ENCODE results near the gene AMBRA1.

The AMBRA1 gene

GRCh38 chr11:46451759-46452158 lies 142.1 kb downstream of the AMBRA1 start:
- H3K27me3 ChIP-seq, result no peaks in the 10 kb centered on the region
- H3K4me3 ChIP-seq, result no peak overlapping the region
- H3K4me1 ChIP-seq, result no peaks in the 10 kb centered on the region
- H3K9me3 ChIP-seq, result no peaks in the 10 kb centered on the region
- H3K36me3 ChIP-seq, result peaks cover 23% of the 10 kb centered on the region; the same call in 1 of the 2 replicates
- no peak overlapping the region for H3K4me2 ChIP-seq
- H3K9ac ChIP-seq, result no peak overlapping the region
- peaks cover 71% of the 10 kb centered on the region for H4K20me1 ChIP-seq
- H3K27ac ChIP-seq, result no peak overlapping the region
- TF ChIP-seq Cebpa-rat (IDR thresholded peaks at IDR 0.05), result no peak

GRCh38 chr11:46450846-46451477 lies 142.9 kb downstream of the AMBRA1 start:
- Histone ChIP-seq H3K9ac (no peak overlapping the region), H3K36me3 (peaks cover 23% of the 10 kb centered on the region; the same call in 1 of the 2 replicates), H3K27ac (no peak overlapping the region), H3K9me3 (no peaks in the 10 kb centered on the region), H3K4me1 (no peaks in the 10 kb centered on the region), H3K4me2 (no peak overlapping the region), H3K27me3 (no peaks in the 10 kb centered on the region), H3K4me3 (no peak overlapping the region), H4K20me1 (peaks cover 72% of the 10 kb centered on the region)
- TF ChIP-seq Cebpa-rat (IDR thresholded peaks at IDR 0.05), result no peak

GRCh38 chr11:46447544-46447943 lies 146.3 kb downstream of the AMBRA1 start:
- no peaks in the 10 kb centered on the region for H3K4me1 ChIP-seq
- no peaks in the 10 kb centered on the region for H3K27me3 ChIP-seq
- no peak overlapping the region for H3K4me2 ChIP-seq
- no peak overlapping the region for H3K27ac ChIP-seq
- H3K9ac ChIP-seq, result no peak overlapping the region
- no peak overlapping the region for H3K4me3 ChIP-seq
- H3K9me3 ChIP-seq, result no peaks in the 10 kb centered on the region
- TF ChIP-seq Cebpa-rat (IDR thresholded peaks at IDR 0.05), result no peak
- H3K36me3 ChIP-seq, result peaks cover 25% of the 10 kb centered on the region
- H4K20me1 ChIP-seq, result peaks cover 56% of the 10 kb centered on the region

- H3K4me3 ChIP-seq, result no peak overlapping the region
- no peaks in the 10 kb centered on the region for H3K4me1 ChIP-seq
- H3K9me3 ChIP-seq, result no peaks in the 10 kb centered on the region
- H3K27ac ChIP-seq, result no peak overlapping the region
- H4K20me1 ChIP-seq, result peaks cover 47% of the 10 kb centered on the region
- H3K27me3 ChIP-seq, result no peaks in the 10 kb centered on the region
- peaks cover 37% of the 10 kb centered on the region for H3K36me3 ChIP-seq
- no peak overlapping the region for H3K9ac ChIP-seq
- TF ChIP-seq Cebpa-rat (IDR thresholded peaks at IDR 0.05), result no peak
- no peak overlapping the region for H3K4me2 ChIP-seq
Measured at GRCh38 chr11:46445920-46446771, 147.7 kb downstream of the AMBRA1 start.

- Histone ChIP-seq H3K36me3 (peaks cover 31% of the 10 kb centered on the region), H4K20me1 (peaks cover 40% of the 10 kb centered on the region), H3K4me3 (no peak overlapping the region), H3K9me3 (no peaks in the 10 kb centered on the region), H3K4me2 (no peak overlapping the region), H3K27me3 (no peaks in the 10 kb centered on the region), H3K27ac (no peak overlapping the region), H3K4me1 (no peaks in the 10 kb centered on the region), H3K9ac (no peak overlapping the region)
- no peak for TF ChIP-seq Cebpa-rat (IDR thresholded peaks at IDR 0.05)
Measured at GRCh38 chr11:46445192-46445919, 148.5 kb downstream of the AMBRA1 start.

- no peak for TF ChIP-seq Cebpa-rat (IDR thresholded peaks at IDR 0.05)
- H3K36me3 ChIP-seq, result peaks cover 34% of the 10 kb centered on the region
- no peak overlapping the region for H3K27ac ChIP-seq
- H3K27me3 ChIP-seq, result no peaks in the 10 kb centered on the region
- no peaks in the 10 kb centered on the region for H3K4me1 ChIP-seq
- no peak overlapping the region for H3K9ac ChIP-seq
- no peak overlapping the region for H3K4me2 ChIP-seq
- peaks cover 37% of the 10 kb centered on the region for H4K20me1 ChIP-seq
- no peaks in the 10 kb centered on the region for H3K9me3 ChIP-seq
- H3K4me3 ChIP-seq, result no peak overlapping the region
Measured at GRCh38 chr11:46444305-46444704, 149.5 kb downstream of the AMBRA1 start.

GRCh38 chr11:46438211-46438610 lies 155.6 kb downstream of the AMBRA1 start:
- H3K9ac ChIP-seq, result no peak overlapping the region
- no peak overlapping the region for H3K4me3 ChIP-seq
- H3K4me1 ChIP-seq, result no peaks in the 10 kb centered on the region
- no peak overlapping the region for H3K4me2 ChIP-seq
- H4K20me1 ChIP-seq, result peaks cover 10% of the 10 kb centered on the region; the same call in 1 of the 2 replicates
- H3K9me3 ChIP-seq, result no peaks in the 10 kb centered on the region
- no peak for TF ChIP-seq Cebpa-rat (IDR thresholded peaks at IDR 0.05)
- H3K27me3 ChIP-seq, result no peaks in the 10 kb centered on the region
- no peak overlapping the region for H3K27ac ChIP-seq
- H3K36me3 ChIP-seq, result peaks cover 77% of the 10 kb centered on the region

- no peak for TF ChIP-seq Cebpa-rat (IDR thresholded peaks at IDR 0.05)
- no peaks in the 10 kb centered on the region for H3K9me3 ChIP-seq
- no peak overlapping the region for H3K4me3 ChIP-seq
- peaks cover 10% of the 10 kb centered on the region; the same call in 1 of the 2 replicates for H4K20me1 ChIP-seq
- H3K4me2 ChIP-seq, result no peak overlapping the region
- H3K4me1 ChIP-seq, result no peaks in the 10 kb centered on the region
- H3K9ac ChIP-seq, result no peak overlapping the region
- H3K27me3 ChIP-seq, result no peaks in the 10 kb centered on the region
- peaks cover 77% of the 10 kb centered on the region for H3K36me3 ChIP-seq
- no peak overlapping the region for H3K27ac ChIP-seq
Measured at GRCh38 chr11:46437122-46437689, 156.6 kb downstream of the AMBRA1 start.

- Histone ChIP-seq H3K27ac (no peak overlapping the region), H3K27me3 (no peaks in the 10 kb centered on the region), H3K4me1 (no peaks in the 10 kb centered on the region), H3K4me3 (no peak overlapping the region), H3K9ac (no peak overlapping the region), H3K4me2 (no peak overlapping the region), H4K20me1 (peaks cover 10% of the 10 kb centered on the region; the same call in 1 of the 2 replicates), H3K36me3 (peaks cover 77% of the 10 kb centered on the region), H3K9me3 (no peaks in the 10 kb centered on the region)
- TF ChIP-seq Cebpa-rat (IDR thresholded peaks at IDR 0.05), result no peak
Measured at GRCh38 chr11:46436113-46436512, 157.7 kb downstream of the AMBRA1 start.
